ENCODE data around the gene CBX1. TPM values are rescaled to one million over a fixed set of nuclear protein-coding genes. Genes with fewer than 3 reads are reported as not detected.

The CBX1 gene
- total and polyA plus RNA-seq, 2 donors from 2014 or later, result 37.8 to 40.2 TPM

GRCh38 chr17:48139944-48140343, 38.7 kb upstream of the CBX1 start:
- Histone ChIP-seq H3K27ac (ENCODE audit: low read depth in 2 of 2, low read length in 2 of 2) (no peak overlapping the region), H3K4me3 (ENCODE audit: low read length in 3 of 3) (no peak overlapping the region), H3K4me1 (ENCODE audit: control insufficient read depth in 2 of 3, insufficient read depth in 2 of 3, low read depth in 1 of 3, low read length in 3 of 3) (no peaks in the 10 kb centered on the region), H3K27me3 (ENCODE audit: control insufficient read depth, insufficient read depth, low read length) (no peaks in the 10 kb centered on the region), H3K36me3 (ENCODE audit: control insufficient read depth in 2 of 3, insufficient read depth in 3 of 3, low read length in 3 of 3) (no peaks in the 10 kb centered on the region), H3K9me3 (ENCODE audit: control insufficient read depth in 2 of 3, insufficient read depth in 1 of 3, low read length in 3 of 3) (no peaks in the 10 kb centered on the region), H3K9ac (ENCODE audit: low read length in 3 of 3) (no peak overlapping the region)
- FAIRE-seq, result no peak
- no peak for DNase-seq
- TF ChIP-seq CTCF (IDR thresholded peaks at IDR 0.05; ENCODE audit: borderline replicate concordance, extremely low read depth, insufficient read depth), result no peak
- intact Hi-C loops (cut with DNase I), result loop anchor here (10.0 kb wide), 1 partner anchor 115 kb away; no protein-coding TSS in a partner anchor

GRCh38 chr17:48137656-48138055, 36.4 kb upstream of the CBX1 start:
- TF ChIP-seq CTCF (IDR thresholded peaks at IDR 0.05; ENCODE audit: borderline replicate concordance, extremely low read depth, insufficient read depth), result no peak
- Histone ChIP-seq H3K9me3 (ENCODE audit: control insufficient read depth in 2 of 3, insufficient read depth in 1 of 3, low read length in 3 of 3) (no peaks in the 10 kb centered on the region), H3K9ac (ENCODE audit: low read length in 3 of 3) (no peak overlapping the region), H3K4me1 (ENCODE audit: control insufficient read depth in 2 of 3, insufficient read depth in 2 of 3, low read depth in 1 of 3, low read length in 3 of 3) (no peaks in the 10 kb centered on the region), H3K27ac (ENCODE audit: low read depth in 2 of 2, low read length in 2 of 2) (no peak overlapping the region), H3K36me3 (ENCODE audit: control insufficient read depth in 2 of 3, insufficient read depth in 3 of 3, low read length in 3 of 3) (no peaks in the 10 kb centered on the region), H3K4me3 (ENCODE audit: low read length in 3 of 3) (no peak overlapping the region), H3K27me3 (ENCODE audit: control insufficient read depth, insufficient read depth, low read length) (no peaks in the 10 kb centered on the region)
- DNase-seq, result no peak
- intact Hi-C loops (cut with DNase I), result loop anchor here (10.0 kb wide), 1 partner anchor 113 kb away; no protein-coding TSS in a partner anchor
- no peak for FAIRE-seq

- Histone ChIP-seq H3K27me3 (ENCODE audit: control insufficient read depth, insufficient read depth, low read length) (no peaks in the 10 kb centered on the region), H3K9ac (ENCODE audit: low read length in 3 of 3) (no peak overlapping the region), H3K36me3 (ENCODE audit: control insufficient read depth in 2 of 3, insufficient read depth in 3 of 3, low read length in 3 of 3) (no peaks in the 10 kb centered on the region), H3K27ac (ENCODE audit: low read depth in 2 of 2, low read length in 2 of 2) (no peak overlapping the region), H3K9me3 (ENCODE audit: control insufficient read depth in 2 of 3, insufficient read depth in 1 of 3, low read length in 3 of 3) (no peaks in the 10 kb centered on the region), H3K4me3 (ENCODE audit: low read length in 3 of 3) (no peak overlapping the region), H3K4me1 (ENCODE audit: control insufficient read depth in 2 of 3, insufficient read depth in 2 of 3, low read depth in 1 of 3, low read length in 3 of 3) (no peaks in the 10 kb centered on the region)
- DNase-seq, result no peak
- TF ChIP-seq CTCF (IDR thresholded peaks at IDR 0.05; ENCODE audit: borderline replicate concordance, extremely low read depth, insufficient read depth), result no peak
- intact Hi-C loops (cut with DNase I), result loop anchor here (10.0 kb wide), 1 partner anchor 110 kb away; no protein-coding TSS in a partner anchor
- FAIRE-seq, result no peak
Measured at GRCh38 chr17:48134912-48135480, 33.7 kb upstream of the CBX1 start.

- Histone ChIP-seq H3K9me3 (ENCODE audit: control insufficient read depth in 2 of 3, insufficient read depth in 1 of 3, low read length in 3 of 3) (no peaks in the 10 kb centered on the region), H3K27me3 (ENCODE audit: control insufficient read depth, insufficient read depth, low read length) (no peaks in the 10 kb centered on the region), H3K27ac (ENCODE audit: low read depth in 2 of 2, low read length in 2 of 2) (no peak overlapping the region), H3K36me3 (ENCODE audit: control insufficient read depth in 2 of 3, insufficient read depth in 3 of 3, low read length in 3 of 3) (no peaks in the 10 kb centered on the region), H3K4me3 (ENCODE audit: low read length in 3 of 3) (no peak overlapping the region), H3K9ac (ENCODE audit: low read length in 3 of 3) (no peak overlapping the region), H3K4me1 (ENCODE audit: control insufficient read depth in 2 of 3, insufficient read depth in 2 of 3, low read depth in 1 of 3, low read length in 3 of 3) (no peaks in the 10 kb centered on the region)
- FAIRE-seq, result no peak
- intact Hi-C loops (cut with DNase I), result loop anchor here (10.0 kb wide), 1 partner anchor 108 kb away; no protein-coding TSS in a partner anchor
- no peak for TF ChIP-seq CTCF (IDR thresholded peaks at IDR 0.05; ENCODE audit: borderline replicate concordance, extremely low read depth, insufficient read depth)
- no peak for DNase-seq
Measured at GRCh38 chr17:48132385-48132784, 31.1 kb upstream of the CBX1 start.
